Right ventricle myocardium superior (tissue), 1 donor: ENCODE measurements around the gene MYL5. TPM values are rescaled to one million over a fixed set of nuclear protein-coding genes. Genes with fewer than 3 reads are reported as not detected.

Experiments
- ATAC-seq: fragments of 200-7000 bp; cut with Tn5 transposase; one replicate; pipeline ENCODE4 v1.9.1; 2020; ENCODE audit warnings: mild to moderate bottlenecking; ENCODE audit not compliant: poor library complexity
- DNase-seq: peaks from one replicate; pipeline ENCODE4 v3.0.0-alpha.2; 2020
- intact Hi-C: fragments of 100-400 bp; cut with DNase I; formaldehyde crosslinking; loops from one replicate; pipeline ENCODE4 v1.11.2; 2022
- total RNA-seq: library from RNA; stranded (reverse); fragmentation: NEBNext Ultra II Directional; extraction: Animal tissue kit (Norgen Biotek cat#: 25700); gene quantifications from one replicate; pipeline ENCODE4 v1.2.1, GENCODE V29; 2021
- donor health status: DM: no; HTN: yes; CAD: no; lungs with severe emphysema.

Gene MYL5
- total RNA-seq, 1 donor from 2014 or later, result 3.7 TPM

DNA sequence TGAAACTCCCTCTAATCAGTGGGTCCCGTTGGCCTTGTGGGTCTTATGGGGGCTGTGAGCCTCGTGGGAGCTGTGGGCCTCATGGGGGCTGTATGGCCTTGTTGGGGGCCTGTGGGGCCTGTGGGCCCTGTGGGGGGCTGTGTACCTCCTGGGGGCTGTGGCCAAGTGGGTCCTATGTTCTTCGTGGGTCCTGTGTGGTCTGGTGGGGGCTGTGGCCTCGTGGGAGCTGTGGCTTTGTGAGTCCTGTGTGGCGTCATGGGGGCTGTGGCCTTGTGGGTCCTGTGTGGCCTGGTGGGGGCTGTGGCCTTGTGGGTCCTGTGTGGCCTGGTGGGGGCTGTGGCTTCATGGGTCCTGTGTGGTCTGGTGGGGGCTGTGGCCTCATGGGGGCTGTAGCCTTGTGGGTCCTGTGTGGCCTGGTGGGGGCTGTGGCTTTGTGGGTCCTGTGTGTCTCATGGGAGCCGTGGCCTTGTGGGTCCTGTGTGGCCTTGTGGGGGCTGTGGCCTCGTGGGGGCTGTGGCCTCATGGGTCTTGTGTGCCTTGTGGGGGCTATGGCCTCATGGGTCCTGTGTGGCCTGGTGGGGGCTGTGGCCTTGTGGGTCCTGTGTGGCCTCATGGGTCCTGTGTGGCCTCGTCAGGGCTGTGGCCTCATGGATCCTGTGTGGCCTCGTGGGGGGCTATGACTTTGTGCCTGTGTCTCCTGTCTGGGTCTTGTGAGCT, 38.7 kb downstream of the MYL5 start:
- ATAC-seq (no peak), DNase-seq (no peak)
- intact Hi-C loops, result no loop called here

DNA sequence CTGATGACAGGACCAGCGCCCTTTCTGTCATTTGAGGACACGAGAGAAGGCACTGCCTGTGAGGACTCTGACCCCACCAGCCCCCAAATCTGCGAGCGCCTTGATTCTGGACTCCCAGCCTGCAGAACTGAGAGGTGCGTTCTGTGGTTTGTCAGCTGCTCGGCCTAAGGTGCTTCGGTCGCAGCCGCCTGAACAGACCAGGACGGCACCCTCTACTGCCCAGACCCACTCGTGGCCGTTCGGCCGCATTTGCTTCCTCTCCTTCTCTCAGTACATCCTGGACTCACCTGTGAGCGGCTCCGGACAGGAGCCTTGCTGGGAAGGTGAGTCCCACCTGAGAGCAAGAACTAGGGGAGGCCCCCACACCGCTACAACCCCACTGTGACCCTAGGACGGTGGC, 39.7 kb downstream of the MYL5 start:
- intact Hi-C loops, result no loop called here
- DNase-seq (no peak), ATAC-seq (no peak)

DNA sequence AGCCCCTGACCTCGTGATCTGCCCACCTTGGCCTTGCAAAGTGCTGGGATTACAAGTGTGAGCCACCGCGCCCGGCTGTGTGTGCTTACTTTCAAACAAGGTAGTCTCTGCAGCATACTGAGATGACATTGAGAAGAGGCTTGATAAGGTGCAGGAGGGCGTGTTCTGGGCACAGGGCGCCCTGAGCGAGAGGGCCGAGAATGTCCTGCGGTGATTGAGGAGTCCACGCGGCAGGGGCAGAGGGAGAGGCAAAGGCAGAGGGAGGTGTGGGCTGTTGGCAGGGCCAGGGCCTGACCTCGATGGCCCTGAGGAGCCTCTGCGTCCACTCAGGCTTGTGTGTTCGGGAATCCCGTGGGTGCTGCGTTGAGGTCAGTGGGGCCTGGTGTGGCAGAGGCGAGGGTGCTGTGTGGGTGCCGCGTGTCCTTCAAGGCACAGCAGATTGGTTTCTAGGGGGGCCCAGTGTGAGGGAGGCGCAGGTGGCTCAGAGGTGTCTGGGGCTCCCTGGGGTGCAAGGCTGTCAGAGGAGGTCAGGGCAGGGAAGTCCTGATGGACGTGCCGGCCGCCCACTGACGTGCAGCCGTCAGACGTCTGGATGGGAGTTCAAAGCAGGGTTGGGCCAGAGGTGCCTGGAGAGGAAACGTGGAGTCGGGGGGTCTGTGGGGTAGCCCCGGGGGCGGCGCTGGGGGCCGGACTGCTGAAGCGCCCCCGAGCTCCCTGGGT, 43.4 kb downstream of the MYL5 start:
- intact Hi-C loops, result no loop called here
- ATAC-seq (peak; percentile 68), DNase-seq (no peak)

DNA sequence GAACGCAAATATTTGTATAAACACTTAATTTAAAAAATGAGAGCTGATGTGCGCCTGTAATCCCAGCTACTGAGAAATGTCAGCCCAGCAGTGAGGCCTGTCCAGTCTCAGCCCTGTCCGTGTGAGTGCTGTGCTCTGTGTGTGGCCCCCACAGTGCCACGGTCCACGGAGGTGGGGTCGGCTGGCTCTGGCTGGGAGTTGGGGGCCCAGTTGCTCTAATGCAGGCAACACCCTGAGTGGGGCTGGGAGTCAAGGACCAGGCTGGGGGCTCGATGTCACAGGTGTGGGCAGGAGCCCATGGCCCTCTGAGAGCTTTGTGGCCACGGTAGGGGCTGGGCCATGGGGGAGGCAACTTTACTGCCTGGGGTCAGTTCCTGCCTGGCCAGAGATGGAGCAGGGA, 44.1 kb downstream of the MYL5 start:
- DNase-seq (no peak), ATAC-seq (no peak)
- intact Hi-C loops, result no loop called here

DNA sequence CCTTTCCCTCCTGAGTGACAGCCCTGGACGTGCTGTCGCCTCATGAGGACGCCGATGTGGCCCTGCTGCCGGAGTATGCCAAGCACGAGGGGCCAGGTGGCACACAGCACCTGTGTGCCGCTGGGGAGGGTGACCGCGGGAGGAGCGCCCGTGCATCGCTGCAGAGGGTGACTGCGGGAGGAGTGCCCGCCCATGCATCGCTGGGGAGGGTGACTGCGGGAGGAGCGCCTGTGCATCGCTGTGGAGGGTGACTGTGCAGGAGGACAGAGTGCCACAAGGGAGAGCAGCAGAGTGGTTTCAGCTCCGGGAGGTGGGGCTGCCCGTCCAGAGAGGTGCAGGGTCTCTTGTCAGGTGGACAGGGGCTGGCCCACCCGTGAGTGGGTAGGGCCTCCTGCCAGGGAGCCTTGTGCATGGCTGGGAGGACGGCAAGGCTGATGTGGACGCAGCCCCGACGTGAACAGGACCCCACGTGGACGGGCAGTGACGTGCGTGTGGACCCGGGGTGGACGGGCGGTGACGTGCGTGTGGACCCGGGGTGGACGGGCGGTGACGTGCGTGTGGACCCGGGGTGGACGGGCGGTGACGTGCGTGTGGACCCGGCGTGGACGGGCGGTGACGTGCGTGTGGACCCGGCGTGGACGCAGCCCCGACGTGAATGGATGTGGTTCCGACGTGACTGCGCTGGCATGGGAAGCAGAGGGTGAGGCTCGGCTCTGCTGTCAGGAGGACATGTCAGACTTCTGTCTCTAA, 45.9 kb downstream of the MYL5 start:
- no peak for ATAC-seq

DNA sequence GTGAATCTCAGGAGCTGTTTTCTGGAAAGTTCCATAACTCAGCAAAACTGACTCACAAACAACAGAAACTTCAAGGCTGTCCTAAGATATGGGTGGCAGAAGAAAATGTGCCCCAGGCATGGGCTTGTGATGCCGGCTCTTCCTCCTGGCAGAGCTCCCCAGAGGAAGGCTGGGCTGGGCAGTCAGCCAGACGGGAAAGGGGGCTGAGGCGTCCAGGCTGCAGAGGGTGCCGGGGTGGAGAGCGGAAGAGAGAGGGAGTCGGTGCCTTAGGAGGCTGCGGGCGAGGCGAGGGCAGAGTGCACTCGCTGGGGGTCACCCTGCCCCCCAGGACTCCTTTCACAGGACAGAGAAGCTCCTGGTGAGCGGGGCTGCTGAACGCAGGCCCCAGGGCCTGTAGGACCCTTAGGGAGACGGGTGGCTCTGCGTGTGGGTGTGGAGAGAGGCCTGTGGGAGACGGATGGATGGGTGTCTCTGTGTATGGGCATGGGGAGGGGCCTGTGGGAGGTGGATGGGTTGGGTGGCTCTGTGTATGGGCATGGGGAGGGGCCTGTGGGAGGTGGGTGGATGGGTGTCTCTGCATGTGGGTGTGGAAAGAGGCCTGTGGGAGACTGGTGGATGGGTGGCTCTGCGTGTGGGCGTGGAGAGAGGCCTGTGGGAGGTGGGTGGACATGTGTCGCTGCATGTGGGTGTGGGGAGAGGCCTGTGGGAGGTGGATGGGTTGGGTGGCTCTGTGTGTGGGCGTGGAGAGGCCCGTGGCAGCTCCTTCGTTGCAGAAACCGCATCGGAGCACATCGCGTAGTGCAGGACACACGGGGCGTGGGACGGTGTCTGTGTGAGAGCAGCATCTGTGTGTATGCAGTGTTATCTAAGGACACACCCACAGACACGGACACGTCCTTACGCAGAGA, 47.2 kb downstream of the MYL5 start:
- intact Hi-C loops, result no loop called here
- no peak for DNase-seq
- ATAC-seq, result no peak

More for the DNA sequence above, 45.9 kb downstream of the MYL5 start:
- intact Hi-C loops, result no loop called here
- DNase-seq, result no peak

DNA sequence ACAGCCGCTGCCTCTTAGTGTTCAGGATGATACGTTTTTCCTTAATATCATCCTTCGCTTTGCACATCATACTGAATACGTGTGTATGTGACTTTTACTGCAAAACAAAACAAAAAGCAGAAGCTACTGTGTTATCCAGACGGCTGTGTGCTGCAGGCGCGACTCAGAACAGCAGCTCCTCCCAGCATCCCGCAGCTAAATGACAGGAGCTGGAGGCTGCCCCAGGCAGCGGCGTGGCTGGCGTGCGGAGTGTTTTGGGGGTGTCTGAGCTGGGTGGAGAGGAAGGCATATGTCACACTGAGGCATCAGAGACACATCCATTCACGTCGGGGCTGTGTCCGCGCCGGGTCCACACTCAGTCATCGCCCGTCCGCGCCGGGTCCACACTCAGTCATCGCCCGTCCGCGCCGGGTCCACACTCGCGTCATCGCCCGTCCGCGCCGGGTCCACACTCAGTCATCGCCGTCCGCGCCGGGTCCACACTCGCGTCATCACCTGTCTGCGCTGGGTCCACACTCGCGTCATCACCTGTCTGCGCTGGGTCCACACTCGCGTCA, 47.9 kb downstream of the MYL5 start:
- DNase-seq, result no peak
- ATAC-seq, result no peak

DNA sequence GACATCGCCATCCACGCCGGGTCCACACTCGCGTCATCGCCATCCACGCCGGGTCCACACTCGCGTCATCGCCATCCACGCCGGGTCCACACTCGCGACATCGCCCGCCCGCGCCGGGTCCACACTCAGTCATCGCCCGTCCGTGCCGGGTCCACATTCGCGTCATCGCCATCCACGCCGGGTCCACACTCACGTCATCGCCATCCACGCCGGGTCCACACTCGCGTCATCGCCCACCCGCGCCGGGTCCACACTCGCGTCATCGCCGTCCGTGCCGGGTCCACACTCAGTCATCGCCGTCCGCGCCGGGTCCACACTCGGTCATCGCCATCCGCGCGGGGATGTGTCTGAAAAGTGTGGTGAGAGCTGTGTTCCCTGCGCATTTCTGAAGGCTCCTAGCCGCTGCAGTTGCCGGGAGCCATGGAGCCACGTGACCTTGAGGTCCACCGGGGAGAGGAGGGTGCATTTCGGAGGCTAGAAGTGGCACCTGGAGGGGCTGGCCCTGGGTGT, 48.6 kb downstream of the MYL5 start:
- DNase-seq, result no peak
- no peak for ATAC-seq
- intact Hi-C loops, result no loop called here

More for the DNA sequence above, 47.9 kb downstream of the MYL5 start:
- intact Hi-C loops, result no loop called here

DNA sequence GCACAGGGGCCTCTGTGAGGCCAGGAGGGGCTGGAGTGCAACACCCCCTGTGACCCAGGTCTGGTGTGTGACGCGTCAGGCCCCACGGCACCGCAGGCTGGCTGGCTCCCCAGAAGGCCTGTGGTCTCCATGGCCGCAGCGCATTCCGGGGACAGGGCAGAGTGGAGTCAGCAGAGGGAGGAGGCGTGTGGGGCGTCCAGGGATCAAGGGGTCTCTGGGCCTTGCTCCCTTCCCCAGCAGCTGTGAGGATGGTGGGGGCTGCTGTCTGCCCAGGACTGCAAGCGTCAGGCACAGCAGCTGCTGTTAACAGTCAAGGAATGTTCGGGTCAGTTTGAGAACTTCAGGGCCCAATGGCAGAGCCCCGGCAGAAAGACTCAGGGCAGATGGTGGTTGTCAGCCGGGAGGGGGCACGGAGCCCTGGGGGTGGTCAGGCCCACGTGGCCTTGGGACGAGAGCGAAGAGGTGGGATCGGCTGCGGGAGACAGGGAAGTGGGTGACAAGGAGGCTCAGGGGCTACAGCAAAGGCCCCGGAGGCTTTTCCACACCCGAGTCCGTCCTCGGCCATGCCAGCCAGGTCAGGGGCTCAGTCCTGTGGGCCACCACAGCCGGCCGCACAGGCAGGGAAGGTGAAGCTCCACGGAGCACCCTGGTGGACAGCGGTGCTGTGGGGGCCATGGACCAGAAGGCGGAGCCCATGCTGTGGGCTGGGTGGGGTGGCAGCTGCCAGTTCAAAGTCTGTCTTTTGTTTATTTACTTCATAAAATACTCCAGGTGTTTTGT, 49.6 kb downstream of the MYL5 start:
- no peak for ATAC-seq
- intact Hi-C loops, result no loop called here
- DNase-seq, result no peak

DNA sequence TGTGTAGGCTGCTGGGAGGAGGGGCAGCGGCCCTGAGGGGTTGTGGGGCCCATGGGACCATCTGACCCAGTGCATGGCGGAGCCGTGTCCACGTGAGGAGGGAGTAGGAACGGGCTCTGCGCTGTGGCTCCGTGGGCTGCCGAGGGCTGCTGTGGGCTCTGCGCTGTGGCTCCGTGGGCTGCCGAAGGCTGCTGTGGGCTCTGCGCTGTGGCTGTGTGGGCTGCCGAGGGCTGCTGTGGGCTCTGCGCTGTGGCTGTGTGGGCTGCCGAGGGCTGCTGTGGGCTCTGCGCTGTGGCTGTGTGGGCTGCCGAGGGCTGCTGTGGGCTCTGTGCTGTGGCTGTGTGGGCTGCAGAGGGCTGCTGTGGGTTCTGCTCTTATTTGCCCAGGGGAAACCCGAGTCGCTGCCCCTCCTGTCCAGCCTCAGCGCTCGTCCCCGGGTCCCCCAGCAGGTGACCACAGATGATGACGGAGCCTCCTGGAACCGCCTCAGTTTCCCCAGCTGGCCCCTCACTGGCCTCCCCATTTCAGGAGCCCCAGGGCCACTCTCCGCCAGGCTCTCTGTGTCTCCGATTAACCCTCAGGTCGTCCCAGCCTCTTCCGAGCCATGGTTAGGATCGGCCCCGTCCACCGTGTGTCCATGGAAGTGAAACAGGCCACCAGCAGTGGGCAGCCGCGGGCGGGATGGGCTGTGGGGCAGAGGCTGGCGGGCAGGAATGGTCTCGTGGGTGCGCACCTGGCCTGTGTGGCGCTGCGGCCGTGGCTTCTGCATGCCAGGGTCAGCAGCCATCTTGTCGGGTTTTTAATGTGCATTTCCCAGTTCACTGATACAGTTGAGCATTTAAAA, 51.3 kb downstream of the MYL5 start:
- intact Hi-C loops, result no loop called here
- ATAC-seq (no peak), DNase-seq (no peak)

DNA sequence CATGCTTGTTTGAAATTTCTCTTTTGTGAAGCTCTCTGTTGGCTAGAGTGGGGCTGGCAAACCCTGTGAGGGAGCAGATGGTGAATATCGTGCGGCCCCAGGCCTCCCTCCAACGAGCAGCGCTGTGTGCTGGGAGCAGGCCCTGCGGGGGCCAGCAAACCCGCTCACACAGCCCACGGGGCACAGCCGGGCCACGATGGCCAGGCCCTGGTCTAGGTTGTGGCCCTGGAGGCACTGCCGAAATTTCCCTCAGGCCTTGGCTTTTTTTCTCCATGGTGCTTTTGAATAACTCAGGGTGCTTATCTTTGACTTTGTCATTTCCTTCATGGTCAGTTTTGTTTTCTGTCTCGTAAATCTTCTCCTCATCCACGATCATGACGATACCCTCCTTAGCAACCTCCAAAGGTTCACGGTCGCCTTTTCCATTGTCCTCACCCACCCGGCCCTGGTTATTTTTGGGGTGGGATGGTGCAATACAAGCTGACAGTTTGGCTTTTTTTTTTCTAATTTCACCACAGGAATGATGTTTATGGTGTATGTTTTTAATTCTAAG, 52.0 kb downstream of the MYL5 start:
- no peak for ATAC-seq
- intact Hi-C loops, result no loop called here
- DNase-seq, result peak; percentile 38

DNA sequence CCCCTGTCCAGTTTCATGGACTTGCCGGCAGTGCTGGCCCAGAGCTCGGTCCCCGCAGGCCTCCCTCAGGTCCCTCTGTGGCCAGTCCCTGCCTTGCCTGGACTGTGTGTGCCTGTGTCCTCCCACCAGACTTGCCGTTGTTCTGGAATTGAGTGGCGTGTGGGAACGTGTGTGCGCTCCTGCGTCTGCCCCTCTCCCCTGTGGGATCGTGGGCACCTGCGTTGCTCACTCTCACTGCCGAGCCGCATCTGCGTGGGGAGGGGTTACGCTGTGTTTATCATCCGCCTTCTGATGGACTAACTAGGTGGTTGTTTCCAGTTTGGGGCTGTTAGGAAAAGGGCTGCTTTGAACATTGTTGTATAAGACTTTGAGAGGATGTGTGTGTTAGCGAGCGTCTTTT, 52.5 kb downstream of the MYL5 start:
- ATAC-seq, result no peak
- peak; percentile 22 for DNase-seq
- intact Hi-C loops, result no loop called here

DNA sequence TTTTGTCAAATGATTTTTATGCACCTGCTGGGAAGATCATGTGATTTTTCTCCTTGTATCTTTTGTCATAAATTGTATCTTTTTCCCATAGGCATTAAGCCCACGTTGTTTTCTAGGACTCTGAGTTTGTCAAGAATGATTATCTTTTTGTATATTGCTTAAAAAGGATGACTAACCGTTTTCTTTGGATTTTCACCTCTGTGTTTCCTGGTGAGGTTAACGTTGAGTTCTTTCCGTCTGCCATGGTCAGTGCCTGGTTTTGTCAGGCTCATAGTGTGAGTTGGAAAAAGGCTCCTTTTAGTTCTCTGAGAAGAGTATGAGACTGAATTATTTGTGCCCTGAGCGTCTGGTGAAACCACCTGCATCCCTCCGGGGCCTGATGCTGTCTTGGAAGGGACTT, 53.2 kb downstream of the MYL5 start:
- DNase-seq, result peak; percentile 12
- intact Hi-C loops, result no loop called here
- ATAC-seq, result no peak

DNA sequence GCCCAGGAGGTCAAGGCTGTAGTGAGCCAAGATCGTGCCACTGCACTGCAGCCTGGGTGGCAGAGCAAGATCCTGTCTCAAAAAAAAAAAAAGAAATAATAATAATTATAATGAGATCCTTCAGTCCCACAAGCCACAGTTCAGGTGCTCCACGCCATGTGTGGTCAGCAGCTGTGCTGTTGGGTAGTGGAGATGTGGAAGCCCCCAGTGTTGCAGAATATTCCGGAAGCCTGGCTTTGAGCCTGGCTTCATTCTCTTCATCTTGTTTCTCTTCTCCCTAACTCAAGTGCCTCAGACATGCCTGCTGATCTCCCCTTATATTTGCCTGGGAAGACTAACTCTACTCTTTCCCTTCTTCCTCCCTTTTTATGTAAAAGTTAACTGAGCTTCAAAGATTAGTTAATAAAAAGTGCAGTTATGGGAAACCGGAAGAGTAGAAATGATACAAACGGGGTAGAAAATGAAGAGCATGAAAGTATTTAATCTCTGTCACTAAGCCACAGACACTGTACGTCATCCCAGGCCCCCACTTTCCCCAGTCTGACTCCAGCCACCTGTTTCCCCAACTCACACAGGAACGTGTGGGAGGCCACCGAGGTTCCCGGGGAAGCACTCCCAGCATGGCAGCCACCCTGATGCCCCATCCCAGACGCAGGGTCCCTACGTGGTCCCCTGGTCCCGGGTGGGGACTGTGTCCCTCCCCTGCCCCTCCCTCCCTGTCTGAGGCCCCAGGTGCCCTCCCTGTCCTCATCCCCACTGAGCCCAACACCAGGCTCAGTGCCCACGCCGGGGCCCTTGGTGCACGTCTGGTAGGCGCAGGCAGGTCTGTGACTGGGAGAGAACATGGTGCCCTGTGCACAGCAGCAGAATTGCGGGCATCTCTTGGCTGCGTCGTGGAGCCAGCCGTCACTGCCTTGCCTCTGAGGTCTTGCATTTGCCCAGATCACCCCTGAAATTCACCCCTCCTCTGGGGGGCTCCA, 55.3 kb downstream of the MYL5 start:
- ATAC-seq (no peak), DNase-seq (peak; percentile 11)
- intact Hi-C loops, result no loop called here

DNA sequence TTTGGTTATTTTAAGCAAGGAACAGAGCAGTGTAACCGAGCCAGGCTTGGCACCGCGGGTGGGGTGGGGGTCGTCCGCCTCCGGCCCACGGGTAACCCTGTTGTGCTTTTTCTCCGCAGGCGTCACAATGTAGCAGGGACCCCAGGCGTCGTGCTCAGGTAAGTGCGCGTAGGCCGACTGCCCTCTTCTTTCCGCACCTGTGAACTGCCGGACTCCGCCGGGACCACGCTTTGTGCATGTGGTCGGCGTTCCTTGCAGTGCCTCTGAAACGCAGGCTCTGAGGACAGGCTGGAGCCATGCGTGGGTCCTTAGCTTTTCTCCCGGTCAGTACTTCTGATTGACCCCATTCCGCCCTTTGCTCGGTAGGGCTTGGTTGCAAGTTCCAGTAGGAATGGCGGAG, 56.2 kb downstream of the MYL5 start:
- ATAC-seq (no peak), DNase-seq (peak; percentile 24)
- intact Hi-C loops, result no loop called here
